Testis (tissue), 3 donors: Measurements from ENCODE around the gene RASAL1. TPM values are rescaled to one million over a fixed set of nuclear protein-coding genes. Genes with fewer than 3 reads are reported as not detected.

Experiments used
- DNase-seq: peaks from one replicate; pipeline ENCODE4 v3.0.0-alpha.2; 2019
- H3K27ac ChIP-seq, 2 donors: fragments of 200-600 bp; sonication (generic); one replicate each; pipeline ENCODE4 v1.5.1; 2019
- H3K27me3 ChIP-seq: fragments of 200-600 bp; sonication (generic); one replicate; pipeline ENCODE4 v1.5.1; 2019
- H3K36me3 ChIP-seq: fragments of 200-600 bp; sonication (generic); one replicate; pipeline ENCODE4 v1.5.1; 2017; ENCODE audit warnings: low read depth; ENCODE audit errors: missing control alignments
- H3K4me1 ChIP-seq: fragments of 200-600 bp; sonication (generic); one replicate; pipeline ENCODE4 v1.5.1; 2019
- H3K4me3 ChIP-seq, 2 donors: fragments of 200-600 bp; sonication (generic); one replicate each; pipeline ENCODE4 v1.5.1; 2017 to 2019
- H3K9me3 ChIP-seq: fragments of 200-600 bp; sonication (generic); one replicate; pipeline ENCODE4 v1.5.1; 2017
- CTCF ChIP-seq, 3 experiments: fragments of 450-650 bp in 2 of 3; fragments of 200-600 bp in 1 of 3; sonication (generic) in 1 of 3; IDR thresholded peaks; one replicate each; pipeline ENCODE4 v1.5.1; 2016 to 2019; ENCODE audit warnings: antibody characterized with exemption in 3 of 3, mild to moderate bottlenecking in 2 of 3, moderate library complexity in 1 of 3
- POLR2A ChIP-seq: fragments of 450-650 bp; IDR thresholded peaks from one replicate; pipeline ENCODE4 v1.6.1; 2017; ENCODE audit warnings: antibody characterized with exemption, mild to moderate bottlenecking, moderate library complexity
- WGBS, 2 donors: methylation state at CpG; one replicate each; pipeline ENCODE4 v1.1.5; 2018; 5-methylcytosine and 5-hydroxymethylcytosine counted together
- intact Hi-C: fragments of 100-400 bp; cut with DNase I; formaldehyde crosslinking; loops from one replicate; pipeline ENCODE4 v1.15.1; 2023; ENCODE audit warnings: low total_unique reads
- polyA plus RNA-seq: library from polyadenylated mRNA; stranded (reverse); fragments of 350-450 nt; fragmentation: Illumina TruSeq; extraction: RNeasy Lipid Tissue Mini Kit (QIAGEN cat#74804); gene quantifications from one replicate; pipeline ENCODE4 v1.2.3, GENCODE V29; 2014; ENCODE audit warnings: low read depth, low replicate concordance; ENCODE audit not compliant: insufficient read depth
- total RNA-seq, 2 donors: library from RNA; depleted of rRNA; stranded (reverse); fragments of >200 nt; gene quantifications; one replicate each; pipeline ENCODE4 v1.2.3, GENCODE V29; 2016

The RASAL1 gene
- total and polyA plus RNA-seq, 3 donors from 2014 or later = 5.0 to 20.1 (median 18.2) TPM

DNA sequence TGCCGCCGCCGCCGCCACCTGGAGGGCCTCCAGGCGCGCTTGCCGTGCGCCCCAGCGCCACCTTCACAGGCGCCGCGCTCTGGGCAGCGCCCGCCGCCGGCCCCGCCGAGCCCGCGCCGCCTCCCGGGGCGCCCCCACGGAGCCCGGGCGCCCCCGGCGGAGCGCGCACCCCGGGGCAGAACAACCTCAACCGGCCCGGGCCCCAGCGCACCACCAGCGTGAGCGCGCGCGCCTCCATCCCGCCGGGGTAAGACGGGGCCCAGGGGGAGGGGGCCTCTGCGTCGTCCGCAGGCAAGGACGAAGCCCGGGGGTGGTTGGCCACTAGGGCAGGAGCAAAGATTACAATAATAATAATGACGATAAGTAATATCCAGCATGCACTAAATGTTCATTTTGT lies 57.7 kb downstream of the RASAL1 start:
- 40 to 41% methylated on average over 12 to 48 of the region's 48 CpGs for WGBS, 2 donors
- no peaks in the 10 kb centered on the region for H3K27me3 ChIP-seq
- TF ChIP-seq POLR2A (no peak), CTCF (IDR thresholded peaks at IDR 0.05) (no peak)
- H3K27ac ChIP-seq = no peak overlapping the region
- peaks cover 24% of the 10 kb centered on the region for H3K4me1 ChIP-seq
- no peaks in the 10 kb centered on the region for H3K9me3 ChIP-seq
- intact Hi-C loops = no loop called here
- no peaks in the 10 kb centered on the region for H3K36me3 ChIP-seq
- peak overlapping the region in 1 of 2 donors; percentile 24 for H3K4me3 ChIP-seq
- DNase-seq = no peak

DNA sequence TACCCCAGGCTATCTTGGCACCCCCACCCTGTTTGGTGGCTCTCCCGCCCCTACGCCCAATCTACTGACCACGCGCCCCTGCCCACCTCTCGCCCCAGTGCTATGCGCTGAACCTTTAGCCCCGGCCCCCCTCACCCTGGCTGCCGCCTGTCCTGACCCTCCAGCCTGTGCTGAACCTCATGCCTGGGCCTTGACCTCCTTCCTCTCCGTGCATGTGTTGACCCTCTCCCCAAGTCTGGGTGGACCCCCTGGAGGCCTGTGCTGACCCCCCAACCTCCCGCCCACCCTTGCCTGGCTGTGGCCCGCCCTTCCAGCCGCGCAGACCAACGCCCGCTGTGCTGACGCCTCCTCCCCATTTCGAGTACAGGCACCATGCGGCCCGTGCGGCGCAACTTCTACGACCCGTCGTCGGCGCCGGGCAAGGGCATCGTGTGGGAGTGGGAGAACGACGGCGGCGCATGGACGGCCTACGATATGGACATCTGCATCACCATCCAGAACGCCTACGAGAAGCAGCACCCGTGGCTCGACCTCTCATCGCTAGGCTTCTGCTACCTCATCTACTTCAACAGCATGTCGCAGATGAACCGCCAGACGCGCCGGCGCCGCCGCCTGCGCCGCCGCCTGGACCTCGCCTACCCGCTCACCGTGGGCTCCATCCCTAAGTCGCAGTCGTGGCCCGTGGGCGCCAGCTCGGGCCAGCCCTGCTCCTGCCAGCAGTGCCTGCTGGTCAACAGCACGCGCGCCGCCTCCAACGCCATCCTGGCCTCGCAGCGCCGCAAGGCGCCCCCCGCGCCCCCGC lies 58.3 kb downstream of the RASAL1 start:
- DNase-seq = no peak
- intact Hi-C loops = no loop called here
- H3K4me3 ChIP-seq = peak overlapping the region; percentile 24 to 38
- H3K9me3 ChIP-seq = no peaks in the 10 kb centered on the region
- no peaks in the 10 kb centered on the region for H3K36me3 ChIP-seq
- no peak for TF ChIP-seq CTCF (IDR thresholded peaks at IDR 0.05)
- TF ChIP-seq POLR2A = no peak
- H3K4me1 ChIP-seq = peaks cover 22% of the 10 kb centered on the region
- 52 to 77% methylated on average over 46 to 70 of the region's 70 CpGs for WGBS, 2 donors
- H3K27ac ChIP-seq = no peak overlapping the region
- no peaks in the 10 kb centered on the region for H3K27me3 ChIP-seq

- intact Hi-C loops = no loop called here
- no peak for DNase-seq
- Histone ChIP-seq H3K27me3 (no peaks in the 10 kb centered on the region), H3K36me3 (no peaks in the 10 kb centered on the region), H3K4me3 (no peak overlapping the region), H3K9me3 (no peaks in the 10 kb centered on the region), H3K27ac (no peak overlapping the region), H3K4me1 (peaks cover 26% of the 10 kb centered on the region)
- TF ChIP-seq POLR2A = no peak
- TF ChIP-seq CTCF (IDR thresholded peaks at IDR 0.05) = no peak
- 71 to 84% methylated on average over 5 to 6 of the region's 6 CpGs for WGBS, 2 donors
Observed at GRCh38 chr12:113075137-113075683, 60.4 kb downstream of the RASAL1 start.

DNA sequence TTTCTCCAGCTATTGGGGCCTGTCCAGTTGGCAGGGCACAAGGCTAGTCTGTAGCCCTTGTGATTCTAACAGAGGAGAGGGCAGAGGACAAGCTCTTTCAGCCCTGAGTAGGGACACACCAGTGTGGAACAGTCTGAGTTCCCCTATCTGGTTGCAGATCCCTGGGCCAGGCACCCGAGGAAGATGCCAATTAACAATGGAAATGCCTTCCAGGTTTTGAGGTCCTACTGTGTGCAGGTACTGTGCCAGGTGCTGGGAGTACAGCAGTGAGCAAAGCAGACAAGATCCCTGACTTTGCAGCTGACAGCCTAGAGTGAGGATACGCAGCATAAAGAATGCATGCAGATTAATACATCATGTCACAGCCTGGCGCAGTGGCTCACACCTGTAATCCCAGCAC lies 62.0 kb downstream of the RASAL1 start:
- TF ChIP-seq CTCF (IDR thresholded peaks at IDR 0.05) = no peak
- no peak for TF ChIP-seq POLR2A
- no peaks in the 10 kb centered on the region for H3K36me3 ChIP-seq
- H3K27ac ChIP-seq = no peak overlapping the region
- no peak for DNase-seq
- no peaks in the 10 kb centered on the region for H3K9me3 ChIP-seq
- peaks cover 22% of the 10 kb centered on the region for H3K4me1 ChIP-seq
- H3K4me3 ChIP-seq = no peak overlapping the region
- 82 to 90% methylated on average over 2 to 3 of the region's 3 CpGs for WGBS, 2 donors
- H3K27me3 ChIP-seq = no peaks in the 10 kb centered on the region
- intact Hi-C loops = no loop called here

DNA sequence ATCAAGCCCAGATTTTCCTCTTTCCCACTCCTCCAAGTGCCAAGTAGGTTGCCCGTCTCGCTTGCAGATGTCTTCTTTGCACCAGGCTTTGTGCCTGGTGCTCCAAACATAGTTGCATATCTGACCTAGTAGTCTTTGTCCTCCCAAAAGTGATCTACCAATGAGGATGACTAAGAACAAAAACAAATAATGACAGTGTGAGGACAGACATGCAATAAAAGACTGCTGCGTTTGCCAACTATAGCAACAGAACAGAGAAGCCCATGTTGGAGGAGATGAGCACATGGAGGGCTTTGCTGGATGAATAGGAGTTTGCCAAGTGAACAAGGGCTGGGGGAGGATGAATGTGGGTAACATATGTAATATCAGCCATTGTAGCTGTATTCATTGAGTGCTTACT lies 63.4 kb downstream of the RASAL1 start:
- peaks cover 22% of the 10 kb centered on the region for H3K4me1 ChIP-seq

More for the DNA sequence above, 63.4 kb downstream of the RASAL1 start:
- intact Hi-C loops = no loop called here
- DNase-seq = peak; percentile 30
- no peak overlapping the region for H3K4me3 ChIP-seq
- WGBS, 2 donors = 23 to 68% methylated on average over 3 of the region's 3 CpGs
- no peaks in the 10 kb centered on the region for H3K9me3 ChIP-seq
- peak overlapping the region; percentile 80 to 82 for H3K27ac ChIP-seq
- no peaks in the 10 kb centered on the region for H3K36me3 ChIP-seq
- TF ChIP-seq POLR2A (no peak), CTCF (IDR thresholded peaks at IDR 0.05) (no peak)
- no peaks in the 10 kb centered on the region for H3K27me3 ChIP-seq
